H9 (cell line): ENCODE results near the gene NCKAP5. TPM values are rescaled to one million over a fixed set of nuclear protein-coding genes. Genes with fewer than 3 reads are reported as not detected.

Experiments used
- DNase-seq: peaks from one replicate; pipeline ENCODE4 v3.0.0-alpha.2; 2017
- H2AFZ ChIP-seq: one replicate; pipeline ENCODE4 v1.6.1; 2013; ENCODE audit warnings: mild to moderate bottlenecking, low read length, control low read depth, moderate library complexity
- H2AK5ac ChIP-seq: 2 replicates; pipeline ENCODE4 v1.6.1; 2013; ENCODE audit warnings: low read length, control low read depth, mixed read lengths; ENCODE audit not compliant: insufficient read length
- H2BK120ac ChIP-seq: one replicate; pipeline ENCODE4 v1.6.1; 2013; ENCODE audit warnings: low read depth, mild to moderate bottlenecking, low read length, control low read depth, inconsistent platforms; ENCODE audit not compliant: poor library complexity, severe bottlenecking
- H2BK12ac ChIP-seq: 2 replicates; pipeline ENCODE4 v1.6.1; 2013; ENCODE audit warnings: low read length, control low read depth, mixed read lengths, low read depth; ENCODE audit not compliant: insufficient read length
- H2BK15ac ChIP-seq: 2 replicates; pipeline ENCODE4 v1.6.1; 2013; ENCODE audit warnings: low read depth, low read length, control low read depth
- H2BK20ac ChIP-seq: one replicate; pipeline ENCODE4 v1.6.1; 2013; ENCODE audit warnings: low read depth, mild to moderate bottlenecking, low read length, control low read depth, inconsistent platforms; ENCODE audit not compliant: poor library complexity, severe bottlenecking
- H2BK5ac ChIP-seq: 2 replicates; pipeline ENCODE4 v1.6.1; 2013; ENCODE audit warnings: low read length, control low read depth, mixed read lengths; ENCODE audit not compliant: insufficient read length
- H3K14ac ChIP-seq: 2 replicates; pipeline ENCODE4 v1.6.1; 2013; ENCODE audit warnings: low read length, control low read depth; ENCODE audit not compliant: insufficient read depth
- H3K18ac ChIP-seq: 2 replicates; pipeline ENCODE4 v1.6.1; 2013; ENCODE audit warnings: low read depth, mild to moderate bottlenecking, mixed read lengths, low read length, control low read depth; ENCODE audit not compliant: insufficient read length
- H3K23ac ChIP-seq: 2 replicates; pipeline ENCODE4 v1.6.1; 2013; ENCODE audit warnings: low read length, control low read depth, mixed read lengths, low read depth; ENCODE audit not compliant: insufficient read length
- H3K23me2 ChIP-seq: 2 replicates; pipeline ENCODE4 v1.6.1; 2013; ENCODE audit warnings: low read depth, mild to moderate bottlenecking, mixed read lengths, low read length, control low read depth; ENCODE audit not compliant: insufficient read length, poor library complexity, severe bottlenecking
- H3K27ac ChIP-seq: 2 replicates; pipeline ENCODE4 v1.5.1; 2013; ENCODE audit warnings: low read length, control low read depth, mixed read lengths, low read depth; ENCODE audit not compliant: insufficient read length
- H3K27me3 ChIP-seq: 2 replicates; pipeline ENCODE4 v1.6.1; 2013; ENCODE audit warnings: low read length, control low read depth, inconsistent platforms; ENCODE audit not compliant: insufficient read depth
- H3K4ac ChIP-seq: 2 replicates; pipeline ENCODE4 v1.6.1; 2013; ENCODE audit warnings: low read depth, mild to moderate bottlenecking, control low read depth, inconsistent platforms, low read length, moderate library complexity
- H3K4me1 ChIP-seq: 2 replicates; pipeline ENCODE4 v1.6.1; 2013; ENCODE audit warnings: low read length, control low read depth, inconsistent platforms; ENCODE audit not compliant: insufficient read depth
- H3K4me2 ChIP-seq: 2 replicates; pipeline ENCODE4 v1.6.1; 2013; ENCODE audit warnings: low read length, control low read depth, mixed read lengths; ENCODE audit not compliant: insufficient read length, insufficient read depth
- H3K56ac ChIP-seq: 2 replicates; pipeline ENCODE4 v1.6.1; 2013; ENCODE audit warnings: low read depth, mild to moderate bottlenecking, mixed read lengths, low read length, control low read depth; ENCODE audit not compliant: insufficient read length
- H3K79me1 ChIP-seq: 2 replicates; pipeline ENCODE4 v1.6.1; 2013; ENCODE audit warnings: low read depth, mild to moderate bottlenecking, moderate library complexity, low read length, control low read depth, inconsistent platforms; ENCODE audit not compliant: insufficient read depth, poor library complexity, severe bottlenecking
- H3K79me2 ChIP-seq: 2 replicates; pipeline ENCODE4 v1.6.1; 2013; ENCODE audit warnings: low read length, control low read depth, inconsistent platforms; ENCODE audit not compliant: insufficient read depth
- H3K9ac ChIP-seq: 2 replicates; pipeline ENCODE4 v1.6.1; 2013; ENCODE audit warnings: low read length, control low read depth, mixed read lengths; ENCODE audit not compliant: insufficient read length; ENCODE audit errors: extremely low read depth
- H3K9me3 ChIP-seq: one replicate; pipeline ENCODE4 v1.6.1; 2013; ENCODE audit warnings: low read depth, low read length, inconsistent platforms; ENCODE audit not compliant: control insufficient read depth
- H3T11ph ChIP-seq: one replicate; pipeline ENCODE4 v1.6.1; 2013; ENCODE audit warnings: mild to moderate bottlenecking, low read length, control low read depth, inconsistent platforms
- H4K20me1 ChIP-seq: one replicate; pipeline ENCODE4 v1.6.1; 2013; ENCODE audit not compliant: control insufficient read depth, insufficient read length, insufficient read depth
- H4K5ac ChIP-seq: 2 replicates; pipeline ENCODE4 v1.6.1; 2013; ENCODE audit warnings: low read depth, mild to moderate bottlenecking, mixed read lengths, low read length, control low read depth; ENCODE audit not compliant: insufficient read length
- H4K8ac ChIP-seq: replicated peaks from 2 replicates; pipeline ENCODE4 v1.6.1; 2013; ENCODE audit warnings: low read length, control low read depth, mixed read lengths, low read depth; ENCODE audit not compliant: insufficient read length
- H4K91ac ChIP-seq: 2 replicates; pipeline ENCODE4 v1.6.1; 2013; ENCODE audit warnings: low read depth, mild to moderate bottlenecking, moderate library complexity, mixed read lengths, low read length, control low read depth; ENCODE audit not compliant: insufficient read length
- H3K27ac Mint-ChIP-seq, 3 experiments: 2 replicates in 2 of 3; 3 replicates in 1 of 3; pipeline ENCODE4 v1.8.0; 2020 to 2021; ENCODE audit warnings: mixed read lengths in 3 of 3, mild to moderate bottlenecking in 1 of 3, moderate library complexity in 1 of 3
- H3K27me3 Mint-ChIP-seq: 2 replicates; pipeline ENCODE4 v1.8.0; 2021; ENCODE audit warnings: low read depth, mild to moderate bottlenecking, moderate library complexity, mixed read lengths
- H3K36me3 Mint-ChIP-seq, 3 experiments: 2 replicates in 2 of 3; 3 replicates in 1 of 3; pipeline ENCODE4 v1.8.0; 2020 to 2021; ENCODE audit warnings: low read depth in 3 of 3, mixed read lengths in 3 of 3; ENCODE audit not compliant: insufficient read depth in 1 of 3
- H3K4me1 Mint-ChIP-seq, 2 experiments: 2 replicates each; pipeline ENCODE4 v1.8.0; 2020; ENCODE audit warnings: mixed read lengths in 2 of 2
- H3K4me3 Mint-ChIP-seq, 2 experiments: 2 replicates in 1 of 2; 3 replicates in 1 of 2; pipeline ENCODE4 v1.8.0; 2020 to 2021; ENCODE audit warnings: mild to moderate bottlenecking in 2 of 2, mixed read lengths in 2 of 2, moderate library complexity in 1 of 2
- H3K9me3 Mint-ChIP-seq, 2 experiments: 2 replicates in 1 of 2; 3 replicates in 1 of 2; pipeline ENCODE4 v1.8.0; 2020; ENCODE audit warnings: mild to moderate bottlenecking in 2 of 2, mixed read lengths in 2 of 2, moderate library complexity in 1 of 2
- CTCF ChIP-seq: fragments of 200-600 bp; sonication (generic); conservative IDR thresholded peaks from 3 replicates; pipeline ENCODE4 v1.8.0; 2021; ENCODE audit warnings: antibody characterized with exemption, mild to moderate bottlenecking
- WGBS: extraction: QIAGEN DNeasy Blood & Tissue Kit; methylation state at CpG from one replicate; pipeline ENCODE4 v1.1.7; 2013; ENCODE audit warnings: missing lambda C conversion rate, low lambda C conversion rate, mixed read lengths; ENCODE audit not compliant: insufficient read length; ENCODE audit errors: extremely low coverage; 5-methylcytosine and 5-hydroxymethylcytosine counted together
- total RNA-seq: library from RNA; stranded (reverse); gene quantifications from 2 replicates; pipeline ENCODE4 v1.2.1, GENCODE V29; 2021

Gene NCKAP5
- total RNA-seq, 1 experiment from 2014 or later: 0.26 TPM

GRCh38 chr2:133130548-133131246 is 437.6 kb downstream of the NCKAP5 start:
- DNase-seq: no peak
- Histone ChIP-seq H3K4ac (no peak overlapping the region), H3K79me1 (no peaks in the 10 kb centered on the region), H3K56ac (no peak overlapping the region), H4K5ac (no peak overlapping the region), H2BK12ac (no peak overlapping the region), H3K23ac (no peak overlapping the region), H3T11ph (no peak overlapping the region), H3K79me2 (no peaks in the 10 kb centered on the region), H4K8ac (no peak overlapping the region), H2BK120ac (no peak overlapping the region), H4K20me1 (no peaks in the 10 kb centered on the region), H2BK15ac (no peak overlapping the region), H3K9me3 (no peaks in the 10 kb centered on the region), H3K9ac (no peak overlapping the region), H3K4me1 (no peaks in the 10 kb centered on the region), H3K23me2 (no peaks in the 10 kb centered on the region), H2BK5ac (no peak overlapping the region), H4K91ac (no peak overlapping the region), H3K4me2 (no peak overlapping the region), H2BK20ac (no peak overlapping the region), H2AK5ac (no peak overlapping the region), H3K27ac (no peak overlapping the region), H3K18ac (no peak overlapping the region), H2AFZ (no peak overlapping the region), H3K27me3 (no peaks in the 10 kb centered on the region), H3K14ac (no peak overlapping the region)
- no peak for TF ChIP-seq CTCF
- H3K4me1 Mint-ChIP-seq: 0 out of 4 replicates have a peak, but pooled peaks cover 3 to 4% of the 10 kb centered on the region in 2 experiments
- no CpG with 5 or more reads among the region's 3 CpGs for WGBS
- no peak overlapping the region for H3K4me3 Mint-ChIP-seq
- no peaks in the 10 kb centered on the region for H3K36me3 Mint-ChIP-seq
- no peak overlapping the region for H3K27ac Mint-ChIP-seq
- H3K9me3 Mint-ChIP-seq: no peaks in the 10 kb centered on the region
- H3K27me3 Mint-ChIP-seq: peaks cover 2% of the 10 kb centered on the region
